Inferior parietal cortex (tissue), 1 donor: ENCODE measurements around the gene VPS18.

Source experiments
- DNase-seq: peaks from one replicate; pipeline ENCODE4 v3.0.0-alpha.2; 2016; ENCODE audit errors: extremely low spot score

The VPS18 gene

DNA sequence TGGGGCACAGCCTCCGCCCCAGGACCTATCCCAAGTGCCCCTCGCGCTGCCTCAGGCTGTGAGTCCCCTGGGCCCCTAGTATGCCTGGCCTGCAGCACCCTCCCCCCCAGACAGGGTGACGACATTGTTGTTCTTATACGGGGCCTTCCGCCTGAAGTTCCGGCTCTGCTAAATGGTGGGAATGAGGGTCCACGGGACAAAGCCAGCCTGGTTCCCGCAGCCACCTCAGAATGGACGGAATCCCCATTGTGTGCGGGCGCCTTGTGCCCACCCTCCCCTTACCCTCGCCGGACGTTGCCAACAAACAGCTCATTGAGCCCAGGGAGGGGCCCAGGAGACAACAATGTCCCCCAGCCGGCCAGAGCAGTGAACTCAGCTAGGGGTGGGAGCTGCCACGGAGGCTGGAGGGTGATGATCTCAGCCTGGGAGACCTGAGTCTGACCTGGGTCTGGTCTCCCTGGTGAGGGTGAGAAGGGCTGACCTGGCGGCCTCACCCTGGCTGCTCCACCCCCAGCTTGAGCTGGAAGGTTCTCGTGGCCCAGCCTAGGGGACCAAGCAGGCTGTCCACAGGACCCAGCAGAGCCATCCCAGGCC, 24.6 kb downstream of the VPS18 start:
- no peak for DNase-seq

DNA sequence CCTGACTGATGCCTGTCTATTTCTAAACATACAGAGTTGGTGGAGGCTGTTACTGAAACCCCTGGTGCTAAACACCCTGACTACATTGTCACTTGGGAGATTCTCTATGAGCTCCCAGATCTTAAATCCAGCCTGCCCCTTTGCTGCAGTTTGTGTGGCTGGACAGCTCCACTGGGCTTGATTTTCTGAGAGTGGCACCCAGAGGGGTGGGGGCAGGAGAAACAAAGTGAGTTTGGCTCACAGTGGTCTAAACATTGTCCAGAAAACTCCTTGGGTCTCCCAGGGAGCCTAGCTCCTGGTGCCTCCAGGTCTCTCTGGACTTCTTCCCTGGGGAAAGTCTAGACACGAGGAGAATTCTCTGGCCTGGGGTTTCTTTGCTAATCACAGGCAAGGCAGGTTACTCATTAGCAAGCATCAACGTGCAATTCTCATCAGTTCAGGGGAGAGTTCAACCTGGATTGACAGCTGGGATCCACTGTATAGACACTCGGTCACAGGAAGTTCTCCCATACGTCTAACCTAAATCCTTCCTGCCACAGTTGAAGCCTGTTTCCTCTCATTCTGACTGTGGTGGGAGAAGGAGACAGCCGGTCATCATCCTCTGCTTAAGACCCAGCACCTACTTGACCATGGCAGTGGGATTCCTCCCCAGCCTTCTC, 27.8 kb downstream of the VPS18 start:
- DNase-seq: no peak

DNA sequence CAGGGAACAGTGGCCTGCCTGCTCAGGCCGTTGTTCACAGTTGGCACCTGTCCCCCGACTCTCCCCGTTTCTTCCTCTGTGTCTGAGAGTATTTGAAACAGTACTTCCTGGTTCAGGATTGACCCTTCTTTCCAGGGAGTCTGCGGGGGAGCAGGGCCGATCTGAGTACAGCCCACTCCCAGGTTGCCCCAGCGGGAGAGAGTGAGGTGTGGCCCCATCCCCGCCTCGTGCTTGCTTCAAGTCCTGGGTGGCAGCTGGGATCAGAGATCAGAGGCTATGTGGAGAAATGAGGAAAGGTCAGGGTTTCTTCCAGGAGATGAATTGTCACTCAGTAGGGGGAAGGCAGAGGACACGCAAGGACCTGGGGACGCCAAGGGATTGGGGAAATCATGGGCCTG, 28.4 kb downstream of the VPS18 start:
- no peak for DNase-seq

DNA sequence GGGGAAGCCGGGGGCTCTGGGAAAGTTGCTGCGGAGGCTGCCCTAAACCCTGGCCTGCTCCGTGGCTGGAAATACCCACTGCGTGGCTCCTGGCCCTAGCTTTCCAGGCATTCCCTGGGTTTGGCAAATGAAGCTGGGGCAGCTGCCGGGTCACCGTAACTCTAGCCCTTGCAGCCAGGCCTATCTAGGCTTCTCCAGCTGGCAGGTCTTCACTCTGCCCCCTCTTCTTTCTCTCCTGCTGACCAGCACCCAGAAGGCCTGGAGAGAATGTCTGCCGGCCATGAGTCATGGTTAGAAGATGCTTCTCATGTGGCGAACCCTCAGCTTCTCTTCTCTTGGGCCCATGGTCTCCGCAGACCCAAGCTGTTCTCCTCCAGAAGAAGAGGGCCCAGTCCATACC, 29.3 kb downstream of the VPS18 start:
- DNase-seq: no peak

DNA sequence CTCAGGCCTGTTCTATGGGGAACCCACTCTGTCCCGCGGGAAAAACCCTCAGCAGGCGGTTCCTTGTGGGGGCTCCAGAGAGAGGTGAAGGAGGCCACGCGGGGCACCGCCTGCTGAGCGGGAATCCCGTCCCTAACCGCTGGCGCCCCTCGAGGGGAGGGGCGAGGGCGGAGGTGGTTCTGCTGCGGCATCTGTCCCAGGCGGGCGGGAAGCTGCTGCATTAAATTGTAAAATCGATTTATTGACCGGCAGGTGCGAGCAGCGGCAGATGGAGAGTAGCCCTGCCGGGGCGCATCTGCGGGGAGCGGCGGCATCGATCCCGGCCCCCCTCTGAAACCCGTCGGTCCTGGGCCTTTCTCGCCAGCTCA, 31.2 kb downstream of the VPS18 start:
- no peak for DNase-seq

DNA sequence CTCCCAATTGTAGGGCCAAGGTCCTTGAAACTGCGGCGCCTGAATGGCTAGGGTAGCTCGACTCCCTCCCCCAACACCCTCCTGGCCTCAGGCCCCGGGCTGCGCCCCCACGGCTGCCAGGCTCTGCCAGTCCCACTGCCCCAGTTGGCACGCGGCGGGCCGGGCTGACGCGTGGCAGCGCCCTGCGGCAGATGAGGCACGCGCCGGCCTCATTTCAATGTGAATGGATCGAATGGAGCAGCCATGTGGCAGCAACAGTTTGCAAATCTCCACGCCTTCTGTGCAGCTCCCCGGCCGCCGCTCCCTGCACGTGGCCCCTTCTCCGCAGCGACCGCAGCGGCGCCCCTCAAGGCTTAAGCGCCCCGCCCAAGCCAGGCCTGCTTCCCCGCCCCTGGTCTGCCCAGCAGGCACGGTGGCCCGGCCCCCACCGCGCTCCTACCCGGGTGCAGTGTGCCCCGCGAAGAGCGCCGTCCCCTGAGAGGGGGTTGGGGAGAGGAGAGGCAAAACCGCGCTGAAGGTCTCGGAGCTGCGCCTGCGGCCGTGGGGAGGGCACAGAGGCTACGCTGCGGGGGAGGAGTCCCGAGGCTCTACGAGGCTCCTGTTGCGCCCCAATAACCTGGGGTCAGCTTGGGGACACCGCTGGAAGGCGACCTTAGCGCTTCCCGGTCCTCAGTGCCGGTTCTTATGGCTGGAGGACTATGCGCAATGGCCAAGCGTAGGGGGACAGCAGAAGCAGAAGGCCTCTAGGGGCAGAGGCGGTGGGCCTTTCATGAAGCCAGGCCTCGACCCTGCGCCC, 31.8 kb downstream of the VPS18 start:
- peak; percentile 9 for DNase-seq

DNA sequence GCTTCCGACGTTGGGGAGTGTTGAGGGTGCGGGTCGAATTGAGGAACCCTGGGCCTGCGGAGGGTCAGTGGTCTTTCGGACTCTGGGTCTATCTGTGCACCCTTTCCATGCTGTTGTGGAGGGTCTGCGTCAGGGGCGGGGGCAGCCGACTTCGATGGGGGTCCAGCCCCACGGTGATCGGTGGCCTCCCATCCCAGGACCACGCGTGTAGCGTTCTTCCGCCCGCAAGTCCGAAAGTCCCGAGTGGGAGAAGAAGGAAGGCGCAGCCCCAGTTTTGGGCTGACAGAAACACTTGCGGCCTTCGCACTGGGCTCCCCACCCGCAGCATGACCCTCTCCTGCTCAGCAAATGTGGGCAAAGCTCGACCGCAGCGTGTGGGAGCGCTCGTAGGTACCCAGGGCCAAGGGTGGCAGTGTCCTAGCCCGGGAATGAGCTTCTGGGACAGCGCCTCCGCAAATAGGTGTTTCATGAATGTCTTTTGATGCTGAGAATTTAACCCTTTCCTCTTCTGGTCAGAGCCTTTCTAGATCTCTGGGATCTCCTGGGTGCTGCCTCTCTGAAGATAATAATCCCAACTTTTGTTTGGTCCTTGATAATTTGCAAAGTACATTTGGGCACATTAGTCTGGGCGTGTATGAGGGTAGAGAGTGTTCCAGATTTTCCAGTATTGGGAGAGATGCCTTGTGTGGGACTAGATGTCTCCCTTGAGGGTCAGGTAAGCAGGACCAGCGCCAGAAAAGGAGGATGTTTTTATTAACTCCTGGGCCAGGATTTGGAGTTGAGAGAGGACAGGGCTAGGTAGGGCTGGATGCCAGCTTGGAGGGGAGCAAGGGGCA, 32.6 kb downstream of the VPS18 start:
- DNase-seq: no peak

DNA sequence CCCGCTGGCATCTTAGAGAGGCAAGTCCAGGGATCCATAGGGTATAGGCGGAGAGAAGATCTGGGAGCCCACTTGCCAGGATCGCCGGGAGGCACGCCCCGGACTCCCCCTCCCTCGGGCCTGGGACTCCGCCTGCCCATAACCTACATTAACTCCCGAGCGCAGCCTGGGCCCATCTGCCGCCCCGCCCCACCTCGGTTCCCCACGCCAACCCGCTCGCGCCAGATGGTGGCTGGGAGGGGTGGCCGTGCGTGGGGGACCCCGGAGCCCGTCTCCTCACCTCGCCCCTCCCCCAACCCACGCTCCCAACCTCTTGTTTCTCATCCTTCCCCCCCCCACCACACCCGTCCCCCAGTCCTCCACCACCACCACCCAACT, 33.2 kb downstream of the VPS18 start:
- no peak for DNase-seq

DNA sequence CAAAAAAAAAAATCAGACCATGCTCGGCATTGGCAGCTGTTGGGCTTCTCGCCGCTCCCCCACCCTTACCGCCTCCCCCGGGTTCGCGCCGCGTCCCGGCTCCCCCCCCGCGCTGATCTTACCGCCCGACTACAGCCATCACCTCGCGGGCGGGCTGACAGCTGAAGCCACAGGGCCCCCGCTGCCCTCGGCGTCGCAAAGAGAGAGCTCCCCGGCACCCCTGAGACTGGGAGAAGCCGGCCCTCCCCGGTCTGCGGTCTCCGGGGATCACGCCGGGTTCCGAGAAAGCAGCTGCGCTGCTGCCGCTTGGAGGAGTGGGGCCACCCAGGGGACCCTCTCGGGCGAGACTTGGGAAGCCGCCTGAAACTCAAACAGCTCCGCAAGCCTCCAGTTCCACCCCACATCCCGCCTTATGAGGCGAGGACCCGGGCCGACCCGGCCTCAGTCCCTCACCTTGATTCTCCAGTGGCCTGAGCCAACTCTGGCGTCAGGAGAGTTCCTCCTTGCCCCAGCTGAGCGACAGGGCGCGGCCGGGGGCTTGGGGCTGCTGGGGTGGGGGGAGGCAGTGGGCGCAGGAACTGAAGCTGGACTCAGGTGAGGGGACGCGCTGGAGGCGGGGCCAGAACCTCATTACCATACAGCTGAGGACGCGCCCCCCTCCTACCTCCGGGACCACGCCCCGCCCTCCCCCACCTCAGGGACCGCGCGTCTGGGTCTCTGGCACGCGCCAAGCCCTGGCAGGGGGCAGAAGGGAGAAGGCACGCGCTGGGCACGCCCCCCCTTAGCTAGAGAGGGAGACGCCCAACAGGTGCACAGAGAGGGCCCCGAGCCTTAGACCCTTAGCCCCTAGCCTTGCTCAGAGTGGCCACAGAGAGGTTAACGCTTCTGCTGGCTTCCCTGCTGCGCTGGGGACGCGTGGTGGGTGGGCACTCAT, 33.9 kb downstream of the VPS18 start:
- no peak for DNase-seq

DNA sequence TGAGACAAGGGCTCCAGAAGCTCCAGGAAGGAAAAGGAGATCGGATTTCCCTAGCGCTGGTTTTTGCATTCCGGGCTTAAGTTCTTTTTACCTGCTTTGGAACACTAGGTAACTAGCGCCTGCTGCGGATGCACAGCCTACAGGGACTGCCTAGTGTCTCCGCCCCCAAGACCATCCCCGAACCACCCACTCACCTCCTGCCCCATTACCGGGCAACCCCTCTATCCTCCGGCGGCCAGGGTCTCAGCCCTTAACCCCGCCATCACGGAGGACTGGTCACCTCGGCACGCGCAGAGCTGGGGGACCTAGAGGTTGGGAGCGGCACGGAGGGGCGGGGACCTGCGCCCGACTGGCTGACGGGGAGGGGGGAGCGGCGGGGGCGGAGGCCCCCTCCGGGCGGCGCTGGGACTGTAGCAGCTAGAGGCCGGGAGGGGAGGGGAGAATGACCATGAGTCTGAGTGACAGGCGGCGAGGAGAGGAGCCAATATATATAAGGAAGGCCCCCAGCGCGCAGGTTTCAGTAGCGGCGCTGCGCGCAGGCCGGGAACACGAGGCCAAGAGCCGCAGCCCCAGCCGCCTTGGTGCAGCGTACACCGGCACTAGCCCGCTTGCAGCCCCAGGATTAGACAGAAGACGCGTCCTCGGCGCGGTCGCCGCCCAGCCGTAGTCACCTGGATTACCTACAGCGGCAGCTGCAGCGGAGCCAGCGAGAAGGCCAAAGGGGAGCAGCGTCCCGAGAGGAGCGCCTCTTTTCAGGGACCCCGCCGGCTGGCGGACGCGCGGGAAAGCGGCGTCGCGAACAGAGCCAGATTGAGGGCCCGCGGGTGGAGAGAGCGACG, 34.8 kb downstream of the VPS18 start, which contains the start of gene DLL4:
TSS of gene DLL4 (plus strand) at position 520 of the 839 bp plus-strand sequence. CDS start 329 bp downstream, outside the sequence.
- DNase-seq: no peak

DNA sequence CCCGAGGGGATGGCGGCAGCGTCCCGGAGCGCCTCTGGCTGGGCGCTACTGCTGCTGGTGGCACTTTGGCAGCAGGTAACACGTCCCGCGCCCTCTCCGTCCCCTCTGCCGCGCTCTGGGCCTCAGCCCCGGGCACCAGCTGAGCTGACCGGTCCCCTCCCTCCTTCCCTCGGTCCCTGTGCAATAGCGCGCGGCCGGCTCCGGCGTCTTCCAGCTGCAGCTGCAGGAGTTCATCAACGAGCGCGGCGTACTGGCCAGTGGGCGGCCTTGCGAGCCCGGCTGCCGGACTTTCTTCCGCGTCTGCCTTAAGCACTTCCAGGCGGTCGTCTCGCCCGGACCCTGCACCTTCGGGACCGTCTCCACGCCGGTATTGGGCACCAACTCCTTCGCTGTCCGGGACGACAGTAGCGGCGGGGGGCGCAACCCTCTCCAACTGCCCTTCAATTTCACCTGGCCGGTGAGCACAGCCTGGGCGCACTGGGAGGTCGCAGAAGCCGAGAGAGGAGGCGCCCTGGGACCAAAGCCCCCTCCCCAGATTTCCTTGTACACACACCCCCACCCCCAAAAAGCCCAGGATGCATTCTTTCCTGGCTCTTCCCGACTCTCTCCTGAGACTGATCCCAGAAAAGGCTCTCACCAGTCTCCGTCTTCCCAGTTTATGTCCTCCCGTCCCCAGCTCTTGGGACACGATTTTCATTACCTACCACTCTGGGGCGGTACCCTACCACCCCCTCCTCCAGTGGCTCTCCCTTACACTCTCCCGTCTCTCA, 35.6 kb downstream of the VPS18 start:
- DNase-seq: no peak

DNA sequence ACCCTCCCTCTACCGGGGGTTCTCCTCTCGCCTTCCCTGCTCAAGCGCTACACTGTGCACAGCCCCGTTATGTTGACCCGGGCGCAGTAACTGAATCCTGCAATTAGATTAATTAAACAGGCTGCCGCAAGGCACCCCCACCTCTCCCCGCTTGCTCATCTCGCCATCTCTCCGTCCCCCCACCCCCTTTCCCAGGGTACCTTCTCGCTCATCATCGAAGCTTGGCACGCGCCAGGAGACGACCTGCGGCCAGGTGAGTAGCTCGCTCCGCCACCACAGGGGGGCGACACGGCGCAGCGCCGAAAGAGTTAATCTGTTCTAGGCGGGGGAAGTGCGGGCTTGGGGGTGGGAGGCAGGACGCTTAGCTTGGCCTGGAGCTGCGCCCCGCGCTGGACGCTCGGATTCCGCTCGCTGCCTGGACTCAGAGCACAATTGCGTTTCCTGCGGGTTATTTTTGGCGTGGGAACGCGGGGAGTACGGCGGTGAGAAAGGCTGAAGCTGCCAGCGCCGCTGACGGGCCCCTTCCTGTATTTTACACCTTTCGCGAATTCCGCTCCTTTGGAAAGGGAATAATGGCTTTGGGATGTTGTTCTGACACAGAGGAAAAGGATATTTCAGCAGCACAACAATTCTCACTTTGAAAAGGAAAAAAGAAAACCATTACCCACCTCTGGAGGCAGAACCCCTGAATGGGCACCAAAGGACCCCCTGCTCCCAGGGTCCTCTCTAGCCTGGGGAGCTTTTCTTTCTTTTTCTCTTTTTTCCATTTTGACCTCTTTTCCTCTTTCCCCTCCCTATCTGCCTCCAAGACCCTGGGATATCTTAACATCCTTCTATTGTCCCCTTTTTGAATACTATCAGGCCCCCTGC, 36.4 kb downstream of the VPS18 start:
- DNase-seq: no peak

DNA sequence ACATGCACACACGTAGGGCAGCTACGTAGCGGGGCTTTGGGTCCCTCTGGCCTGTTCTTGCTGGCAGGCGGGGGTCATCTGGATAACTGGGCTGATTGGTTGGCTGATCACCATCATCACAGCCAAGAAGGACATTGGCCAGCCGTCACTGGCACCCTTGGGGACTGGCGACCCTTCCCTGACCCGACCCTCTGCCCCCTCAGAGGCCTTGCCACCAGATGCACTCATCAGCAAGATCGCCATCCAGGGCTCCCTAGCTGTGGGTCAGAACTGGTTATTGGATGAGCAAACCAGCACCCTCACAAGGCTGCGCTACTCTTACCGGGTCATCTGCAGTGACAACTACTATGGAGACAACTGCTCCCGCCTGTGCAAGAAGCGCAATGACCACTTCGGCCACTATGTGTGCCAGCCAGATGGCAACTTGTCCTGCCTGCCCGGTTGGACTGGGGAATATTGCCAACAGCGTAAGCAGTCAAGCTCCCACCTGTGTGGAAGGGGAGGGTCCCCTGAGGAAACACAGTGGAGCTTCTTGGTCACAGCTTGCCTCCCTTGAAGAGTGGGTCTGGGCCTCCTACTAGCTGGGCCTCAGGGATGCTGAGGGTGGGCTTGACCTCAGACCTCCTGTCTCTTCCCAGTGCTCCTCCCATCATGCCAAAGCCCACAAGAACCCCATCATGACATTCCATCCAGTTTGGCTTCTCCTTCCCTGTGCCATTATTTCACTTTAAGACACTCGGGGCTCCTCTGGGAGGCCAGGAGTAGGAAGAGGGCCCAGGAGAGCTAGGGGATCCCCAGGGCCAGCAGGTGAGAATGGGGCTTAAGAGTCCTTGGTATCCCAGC, 37.3 kb downstream of the VPS18 start:
- DNase-seq: no peak

DNA sequence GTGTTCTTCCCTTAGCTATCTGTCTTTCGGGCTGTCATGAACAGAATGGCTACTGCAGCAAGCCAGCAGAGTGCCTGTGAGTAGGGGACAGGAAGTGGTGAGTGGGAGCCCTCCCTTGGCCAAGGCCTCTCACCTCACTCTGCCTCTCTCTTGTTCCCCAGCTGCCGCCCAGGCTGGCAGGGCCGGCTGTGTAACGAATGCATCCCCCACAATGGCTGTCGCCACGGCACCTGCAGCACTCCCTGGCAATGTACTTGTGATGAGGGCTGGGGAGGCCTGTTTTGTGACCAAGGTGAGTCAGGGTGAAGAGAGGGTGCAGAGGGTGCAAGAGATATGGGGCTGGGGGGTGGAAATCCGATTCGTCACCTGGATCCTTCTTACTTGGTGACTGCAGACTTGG, 37.9 kb downstream of the VPS18 start:
- DNase-seq: no peak

DNA sequence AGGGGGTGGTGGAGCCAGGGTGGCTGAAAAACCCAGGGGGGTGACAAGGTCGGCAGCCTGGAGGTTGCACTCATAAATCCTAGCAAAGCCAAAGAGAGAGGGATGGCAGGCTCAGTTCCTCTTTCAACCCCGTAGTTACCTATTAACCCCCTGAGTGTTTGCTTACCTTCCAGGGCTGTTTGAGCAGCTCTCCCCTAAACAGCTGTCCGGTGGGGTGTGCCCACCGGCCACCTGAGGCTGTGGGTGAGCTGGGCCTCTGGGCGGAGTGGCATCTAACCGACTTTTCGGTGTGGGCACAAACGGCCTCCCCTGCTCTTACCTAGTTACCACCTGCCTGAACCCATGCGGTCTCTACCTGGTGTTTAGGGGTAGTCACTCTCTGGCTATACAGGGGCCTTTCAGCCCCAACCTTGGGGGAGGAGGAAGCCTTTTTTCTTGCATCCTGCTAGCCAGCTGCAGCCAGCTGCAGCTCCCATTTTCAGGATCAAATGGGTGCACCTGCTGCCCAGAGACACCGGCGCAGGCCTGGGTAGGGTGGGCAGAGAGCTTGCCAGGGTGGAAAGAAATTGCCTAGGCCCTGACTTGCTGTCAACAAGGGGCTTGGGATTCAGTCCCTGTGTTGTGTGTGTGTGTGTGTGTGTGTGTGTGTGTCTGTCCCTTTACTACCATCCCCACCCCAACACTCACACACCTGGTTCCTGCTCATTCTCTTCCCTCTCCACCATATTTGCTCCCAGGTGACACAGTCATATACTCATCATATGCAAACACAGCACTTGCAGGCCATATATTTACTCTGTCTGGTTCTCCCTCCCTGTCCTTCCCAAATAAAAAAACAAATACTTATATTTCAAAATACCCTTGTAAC, 38.6 kb downstream of the VPS18 start:
- DNase-seq: no peak

DNA sequence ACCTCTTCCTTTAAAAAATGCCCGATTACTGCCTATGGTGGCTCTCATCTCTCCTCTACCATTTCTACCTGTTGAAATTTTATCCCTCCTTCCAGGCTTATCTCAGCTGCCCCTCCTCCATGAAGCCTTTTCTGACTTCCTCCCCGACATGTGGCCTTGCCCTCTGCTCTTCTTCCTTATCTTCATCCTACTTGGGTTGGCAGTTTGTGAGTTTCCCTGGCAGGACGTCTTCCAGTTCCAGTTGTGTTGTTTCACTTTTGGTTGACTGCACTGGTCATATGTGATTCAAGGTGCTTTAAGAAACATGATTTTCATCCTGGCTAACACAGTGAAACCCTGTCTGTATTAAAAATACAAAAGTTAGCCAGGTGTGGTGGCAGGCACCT, 39.3 kb downstream of the VPS18 start:
- DNase-seq: no peak

DNA sequence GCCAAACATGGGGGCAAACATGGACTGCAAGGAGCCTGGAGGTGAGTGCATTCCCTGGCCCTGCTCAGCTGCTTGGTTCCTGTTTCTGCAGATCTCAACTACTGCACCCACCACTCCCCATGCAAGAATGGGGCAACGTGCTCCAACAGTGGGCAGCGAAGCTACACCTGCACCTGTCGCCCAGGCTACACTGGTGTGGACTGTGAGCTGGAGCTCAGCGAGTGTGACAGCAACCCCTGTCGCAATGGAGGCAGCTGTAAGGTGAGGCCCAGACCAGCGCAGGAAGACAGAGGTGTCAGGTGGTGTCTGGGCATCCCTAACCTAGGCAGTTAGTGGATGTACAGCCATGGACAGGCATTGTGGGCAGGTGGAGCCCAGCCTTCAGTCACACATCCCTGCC, 40.2 kb downstream of the VPS18 start:
- DNase-seq: no peak
